A549 (cell line): ENCODE data around the gene MKNK1. TPM values are rescaled to one million over a fixed set of nuclear protein-coding genes. Genes with fewer than 3 reads are reported as not detected.

Source experiments
- ATAC-seq, 2 experiments: fragments of 200-7000 bp in 1 of 2; fragments of >200 bp in 1 of 2; cut with Nextera tagmentation in 1 of 2; cut with Tn5 transposase in 1 of 2; 3 replicates each; pipeline versions ENCODE4 v1.8.0 to v1.9.1; 2018 to 2020; ENCODE audit warnings: mild to moderate bottlenecking in 1 of 2, moderate library complexity in 1 of 2
- CTCF ChIA-PET: fragments of 300-600 bp; sonication (Branson Sonifier 250); formaldehyde crosslinking; extraction: SDS; loops from one replicate; lab custom pipeline; 2021; ENCODE audit warnings: antibody characterized with exemption, inconsistent platforms; lab: Yijun Ruan, JAX
- POLR2A ChIA-PET: fragments of 350-600 bp; formaldehyde crosslinking; extraction: SDS; loops from one replicate; lab custom pipeline; 2021; ENCODE audit warnings: antibody characterized with exemption, inconsistent platforms; lab: Yijun Ruan, JAX
- DNase-seq, 2 experiments: peaks; one replicate each; pipeline versions ENCODE4 v3.0.0 to v3.0.0-alpha.2; 2011 to 2016; ENCODE audit warnings: low read depth in 1 of 2, low spot score in 1 of 2
- FAIRE-seq: peaks from 2 replicates; lab custom pipeline; 2011; peaks lifted over from hg19 to GRCh38; lab: Jason Lieb, UNC
- H3K27ac ChIP-seq, 2 experiments: fragments of >200 bp; sonication (Bioruptor Twin); formaldehyde crosslinking; 3 replicates each; pipeline ENCODE4 v1.5.1; 2016 to 2017
- H3K4me1 ChIP-seq: fragments of >200 bp; sonication (Bioruptor Twin); formaldehyde crosslinking; 3 replicates; pipeline ENCODE4 v1.6.1; 2016
- H3K4me2 ChIP-seq: fragments of >200 bp; sonication (Bioruptor Twin); formaldehyde crosslinking; 3 replicates; pipeline ENCODE4 v1.6.1; 2016
- H3K4me3 ChIP-seq: fragments of >200 bp; sonication (Bioruptor Twin); formaldehyde crosslinking; 3 replicates; pipeline ENCODE4 v1.5.1; 2016
- H3K9me3 ChIP-seq: fragments of >200 bp; sonication (Bioruptor Twin); formaldehyde crosslinking; 3 replicates; pipeline ENCODE4 v1.6.1; 2016
- BHLHE40 ChIP-seq: IDR thresholded peaks from 2 replicates; pipeline ENCODE4 v1.6.1; 2012; ENCODE audit warnings: low read depth, low read length, inconsistent platforms
- CBX2 ChIP-seq: fragments of 200-600 bp; sonication (generic); IDR thresholded peaks from 2 replicates; pipeline ENCODE4 v1.6.1; 2016; ENCODE audit warnings: low read depth, mild to moderate bottlenecking, borderline replicate concordance
- CHD2 ChIP-seq: fragments of 150-350 bp; IDR thresholded peaks from 2 replicates; pipeline ENCODE4 v1.6.1; 2014; ENCODE audit warnings: low read length; ENCODE audit not compliant: partially characterized antibody
- HEYL ChIP-seq: fragments of 250-450 bp; sonication (Bioruptor Pico); IDR thresholded peaks from 2 replicates; pipeline ENCODE4 v1.8.0; 2021; ENCODE audit warnings: mild to moderate bottlenecking, moderate library complexity
- HOXB13 ChIP-seq: fragments of 250-450 bp; sonication (Bioruptor Pico); IDR thresholded peaks from 2 replicates; pipeline ENCODE4 v1.5.0; 2020; ENCODE audit warnings: low read depth, mild to moderate bottlenecking, moderate library complexity
- HOXB5 ChIP-seq: fragments of 250-450 bp; sonication (Bioruptor Pico); IDR thresholded peaks from 2 replicates; pipeline ENCODE4 v1.5.0; 2020; ENCODE audit warnings: mild to moderate bottlenecking, moderate library complexity
- JUNB ChIP-seq: fragments of >200 bp; sonication (Bioruptor Twin); formaldehyde crosslinking; IDR thresholded peaks from 2 replicates; pipeline ENCODE4 v1.6.1; 2016
- MYC ChIP-seq: IDR thresholded peaks from 2 replicates; pipeline ENCODE4 v1.6.1; 2012; ENCODE audit warnings: mild to moderate bottlenecking, inconsistent platforms, low read length, improper control_type of control experiment, borderline replicate concordance
- NFE2L2 ChIP-seq: fragments of 150-350 bp; conservative IDR thresholded peaks from 2 replicates; pipeline ENCODE4 v1.6.1; 2014; ENCODE audit warnings: low read length
- PHF8 ChIP-seq: fragments of 200-600 bp; sonication (generic); IDR thresholded peaks from 2 replicates; pipeline ENCODE4 v1.6.1; 2016; ENCODE audit warnings: low read depth, mild to moderate bottlenecking, antibody characterized with exemption, moderate library complexity, borderline replicate concordance
- POLR2A ChIP-seq: IDR thresholded peaks from 2 replicates; pipeline ENCODE4 v1.6.1; 2012; ENCODE audit warnings: mild to moderate bottlenecking, low read length
- RARB ChIP-seq: fragments of 250-450 bp; sonication (Bioruptor Pico); IDR thresholded peaks from 2 replicates; pipeline ENCODE4 v1.8.0; 2021; ENCODE audit warnings: mild to moderate bottlenecking, moderate library complexity
- RCOR1 ChIP-seq: fragments of 150-350 bp; IDR thresholded peaks from 2 replicates; pipeline ENCODE4 v1.6.1; 2014; ENCODE audit warnings: antibody characterized with exemption, low read length, low read depth
- RNF2 ChIP-seq: fragments of 200-600 bp; sonication (generic); IDR thresholded peaks from 2 replicates; pipeline ENCODE4 v1.6.1; 2016; ENCODE audit warnings: low read depth, mild to moderate bottlenecking, antibody characterized with exemption, moderate library complexity, borderline replicate concordance
- SREBF2 ChIP-seq: fragments of 450-650 bp; IDR thresholded peaks from 2 replicates; pipeline ENCODE4 v1.6.1; 2014; ENCODE audit warnings: mild to moderate bottlenecking, moderate library complexity
- ZFP36 ChIP-seq: fragments of 450-650 bp; IDR thresholded peaks from 2 replicates; pipeline ENCODE4 v1.6.1; 2014; ENCODE audit warnings: borderline replicate concordance; ENCODE audit not compliant: partially characterized antibody
- ZNF302 ChIP-seq: fragments of 250-450 bp; sonication (Bioruptor Pico); IDR thresholded peaks from 2 replicates; pipeline ENCODE4 v1.9.0; 2021; ENCODE audit warnings: inconsistent platforms, mild to moderate bottlenecking, moderate library complexity
- ZSCAN20 ChIP-seq: fragments of 250-450 bp; sonication (Bioruptor Pico); IDR thresholded peaks from 2 replicates; pipeline ENCODE4 v1.8.0; 2022; ENCODE audit warnings: mild to moderate bottlenecking, moderate library complexity
- WGBS: methylation state at CpG from one replicate; pipeline ENCODE4 v1.1.6; 2017; ENCODE audit errors: missing lambda C conversion rate; 5-methylcytosine and 5-hydroxymethylcytosine counted together
- polyA plus RNA-seq, 4 experiments: library from polyadenylated mRNA; depleted of rRNA in 3 of 4; stranded (reverse); fragments of >200 nt; fragmentation: RNase III in 1 of 4; extraction: RNeasy Plus Mini Kit Qiagen cat#74134 plus additional on column Dnase treatment in 1 of 4; gene quantifications; 2 replicates in 3 of 4; 3 replicates in 1 of 4; pipeline ENCODE4 v1.2.3, GENCODE V29; 2011 to 2017
- TF ChIP-seq, protein P1 (sequence below): fragments of 250-450 bp; sonication (Bioruptor Pico); IDR thresholded peaks from 2 replicates; pipeline ENCODE4 v1.5.0; 2020; ENCODE audit warnings: low read depth, mild to moderate bottlenecking, moderate library complexity
- TF ChIP-seq, protein P2 (sequence below): fragments of >200 bp; sonication (Bioruptor Twin); formaldehyde crosslinking; IDR thresholded peaks from 3 replicates; pipeline ENCODE4 v1.5.1; 2016
- TF ChIP-seq, protein P3 (sequence below): fragments of 450-650 bp; IDR thresholded peaks from 2 replicates; pipeline ENCODE4 v1.6.1; 2014; ENCODE audit warnings: antibody characterized with exemption
- TF ChIP-seq, protein P4 (sequence below): fragments of 150-350 bp; IDR thresholded peaks from 2 replicates; pipeline ENCODE4 v1.6.1; 2014; ENCODE audit warnings: low read depth, mild to moderate bottlenecking, low read length
- TF ChIP-seq, protein P5 (sequence below): IDR thresholded peaks from 2 replicates; pipeline ENCODE4 v1.6.1; 2012
- TF ChIP-seq, protein P6 (sequence below): IDR thresholded peaks from 2 replicates; pipeline ENCODE4 v1.6.1; 2012

The MKNK1 gene
- polyA plus RNA-seq, 2 of the 4 experiments (the other 2 are of a cell fraction) = 20.8 to 28.4 TPM

DNA sequence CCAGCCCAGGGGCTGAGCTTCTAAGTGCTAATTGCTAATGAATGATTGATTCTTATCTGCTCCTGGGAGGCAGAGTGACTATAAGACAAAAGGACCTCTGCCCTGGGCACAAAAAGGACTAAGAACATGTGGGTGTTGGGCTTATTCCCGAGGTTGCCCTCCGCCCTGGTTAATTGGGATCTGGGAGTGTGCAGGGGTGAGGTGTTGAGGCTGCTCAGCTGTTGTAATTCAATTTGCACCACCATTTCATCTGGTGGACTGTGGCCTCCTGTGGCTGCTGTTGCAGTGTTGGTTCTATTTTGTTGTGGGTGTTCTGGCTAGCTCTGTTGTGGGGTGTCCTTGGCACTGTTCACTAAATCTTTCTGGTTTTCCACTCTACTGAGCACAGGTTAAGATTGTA is 65.9 kb downstream of the MKNK1 start:
- ChIA-PET POLR2A (no interaction called here), CTCF (interaction anchor here (0.6 to 7.1 kb wide), 6 partner anchors 10 to 132 kb away, joined by 3 to 61 read pairs (median 14); no protein-coding TSS in a partner anchor)
- no peak overlapping the region for H3K4me3 ChIP-seq
- TF ChIP-seq SREBF2 = no peak
- TF ChIP-seq, protein P1, sequence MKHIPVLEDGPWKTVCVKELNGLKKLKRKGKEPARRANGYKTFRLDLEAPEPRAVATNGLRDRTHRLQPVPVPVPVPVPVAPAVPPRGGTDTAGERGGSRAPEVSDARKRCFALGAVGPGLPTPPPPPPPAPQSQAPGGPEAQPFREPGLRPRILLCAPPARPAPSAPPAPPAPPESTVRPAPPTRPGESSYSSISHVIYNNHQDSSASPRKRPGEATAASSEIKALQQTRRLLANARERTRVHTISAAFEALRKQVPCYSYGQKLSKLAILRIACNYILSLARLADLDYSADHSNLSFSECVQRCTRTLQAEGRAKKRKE (CRISPR knock-in tag) = no peak
- no peak for TF ChIP-seq RNF2
- no peak for TF ChIP-seq ZNF302
- no peak for TF ChIP-seq PHF8
- TF ChIP-seq RARB (CRISPR knock-in tag) = no peak
- no peak for TF ChIP-seq HEYL
- no peak for TF ChIP-seq BHLHE40
- TF ChIP-seq, protein P2, sequence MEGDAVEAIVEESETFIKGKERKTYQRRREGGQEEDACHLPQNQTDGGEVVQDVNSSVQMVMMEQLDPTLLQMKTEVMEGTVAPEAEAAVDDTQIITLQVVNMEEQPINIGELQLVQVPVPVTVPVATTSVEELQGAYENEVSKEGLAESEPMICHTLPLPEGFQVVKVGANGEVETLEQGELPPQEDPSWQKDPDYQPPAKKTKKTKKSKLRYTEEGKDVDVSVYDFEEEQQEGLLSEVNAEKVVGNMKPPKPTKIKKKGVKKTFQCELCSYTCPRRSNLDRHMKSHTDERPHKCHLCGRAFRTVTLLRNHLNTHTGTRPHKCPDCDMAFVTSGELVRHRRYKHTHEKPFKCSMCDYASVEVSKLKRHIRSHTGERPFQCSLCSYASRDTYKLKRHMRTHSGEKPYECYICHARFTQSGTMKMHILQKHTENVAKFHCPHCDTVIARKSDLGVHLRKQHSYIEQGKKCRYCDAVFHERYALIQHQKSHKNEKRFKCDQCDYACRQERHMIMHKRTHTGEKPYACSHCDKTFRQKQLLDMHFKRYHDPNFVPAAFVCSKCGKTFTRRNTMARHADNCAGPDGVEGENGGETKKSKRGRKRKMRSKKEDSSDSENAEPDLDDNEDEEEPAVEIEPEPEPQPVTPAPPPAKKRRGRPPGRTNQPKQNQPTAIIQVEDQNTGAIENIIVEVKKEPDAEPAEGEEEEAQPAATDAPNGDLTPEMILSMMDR = no peak
- TF ChIP-seq CHD2 = no peak
- TF ChIP-seq MYC = no peak
- TF ChIP-seq, protein P3, sequence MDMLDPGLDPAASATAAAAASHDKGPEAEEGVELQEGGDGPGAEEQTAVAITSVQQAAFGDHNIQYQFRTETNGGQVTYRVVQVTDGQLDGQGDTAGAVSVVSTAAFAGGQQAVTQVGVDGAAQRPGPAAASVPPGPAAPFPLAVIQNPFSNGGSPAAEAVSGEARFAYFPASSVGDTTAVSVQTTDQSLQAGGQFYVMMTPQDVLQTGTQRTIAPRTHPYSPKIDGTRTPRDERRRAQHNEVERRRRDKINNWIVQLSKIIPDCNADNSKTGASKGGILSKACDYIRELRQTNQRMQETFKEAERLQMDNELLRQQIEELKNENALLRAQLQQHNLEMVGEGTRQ = no peak
- TF ChIP-seq, protein P4, sequence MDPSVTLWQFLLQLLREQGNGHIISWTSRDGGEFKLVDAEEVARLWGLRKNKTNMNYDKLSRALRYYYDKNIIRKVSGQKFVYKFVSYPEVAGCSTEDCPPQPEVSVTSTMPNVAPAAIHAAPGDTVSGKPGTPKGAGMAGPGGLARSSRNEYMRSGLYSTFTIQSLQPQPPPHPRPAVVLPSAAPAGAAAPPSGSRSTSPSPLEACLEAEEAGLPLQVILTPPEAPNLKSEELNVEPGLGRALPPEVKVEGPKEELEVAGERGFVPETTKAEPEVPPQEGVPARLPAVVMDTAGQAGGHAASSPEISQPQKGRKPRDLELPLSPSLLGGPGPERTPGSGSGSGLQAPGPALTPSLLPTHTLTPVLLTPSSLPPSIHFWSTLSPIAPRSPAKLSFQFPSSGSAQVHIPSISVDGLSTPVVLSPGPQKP = no peak
- TF ChIP-seq POLR2A = no peak
- TF ChIP-seq CBX2 = no peak
- no peak for TF ChIP-seq ZFP36
- TF ChIP-seq, protein P5, sequence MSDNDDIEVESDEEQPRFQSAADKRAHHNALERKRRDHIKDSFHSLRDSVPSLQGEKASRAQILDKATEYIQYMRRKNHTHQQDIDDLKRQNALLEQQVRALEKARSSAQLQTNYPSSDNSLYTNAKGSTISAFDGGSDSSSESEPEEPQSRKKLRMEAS = no peak
- no peak for TF ChIP-seq RCOR1
- TF ChIP-seq, protein P6, sequence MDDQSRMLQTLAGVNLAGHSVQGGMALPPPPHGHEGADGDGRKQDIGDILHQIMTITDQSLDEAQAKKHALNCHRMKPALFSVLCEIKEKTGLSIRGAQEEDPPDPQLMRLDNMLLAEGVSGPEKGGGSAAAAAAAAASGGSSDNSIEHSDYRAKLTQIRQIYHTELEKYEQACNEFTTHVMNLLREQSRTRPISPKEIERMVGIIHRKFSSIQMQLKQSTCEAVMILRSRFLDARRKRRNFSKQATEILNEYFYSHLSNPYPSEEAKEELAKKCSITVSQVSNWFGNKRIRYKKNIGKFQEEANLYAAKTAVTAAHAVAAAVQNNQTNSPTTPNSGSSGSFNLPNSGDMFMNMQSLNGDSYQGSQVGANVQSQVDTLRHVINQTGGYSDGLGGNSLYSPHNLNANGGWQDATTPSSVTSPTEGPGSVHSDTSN = no peak
- H3K4me1 ChIP-seq = peaks cover 3% of the 10 kb centered on the region; the same call in 1 of the 3 replicates
- no peak overlapping the region for H3K27ac ChIP-seq
- 77% methylated on average over 2 of the region's 2 CpGs for WGBS
- H3K4me2 ChIP-seq = no peak overlapping the region
- DNase-seq (no peak), ATAC-seq (no peak), FAIRE-seq (no peak)
- no peaks in the 10 kb centered on the region for H3K9me3 ChIP-seq

DNA sequence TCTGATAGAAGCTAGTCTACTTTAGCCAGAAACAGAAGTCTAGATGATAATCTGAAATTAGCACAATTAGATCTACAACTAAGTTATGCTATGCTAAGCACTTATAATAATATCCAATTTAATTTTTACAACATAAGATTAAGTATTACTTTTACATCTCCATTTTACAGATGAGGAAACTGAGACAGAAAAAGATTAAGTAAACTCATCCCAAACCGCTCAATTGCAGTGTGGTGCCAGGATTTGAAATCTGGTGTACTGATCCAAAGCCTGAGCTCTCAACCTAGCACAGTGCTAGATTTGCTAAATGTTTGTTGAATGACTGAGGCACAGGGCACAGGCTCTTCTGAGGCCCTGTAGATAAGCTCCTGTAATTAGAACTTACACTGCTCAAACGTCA is 66.4 kb downstream of the MKNK1 start:
- no peak overlapping the region for H3K27ac ChIP-seq
- 45% methylated on average over 2 of the region's 2 CpGs for WGBS
- ChIA-PET POLR2A (no interaction called here), CTCF (interaction anchor here (1.2 to 7.1 kb wide), 5 partner anchors 9 to 90 kb away, joined by 4 to 61 read pairs (median 17); no protein-coding TSS in a partner anchor)
- no peak for TF ChIP-seq HOXB13
- TF ChIP-seq, protein P2 = no peak
- TF ChIP-seq JUNB = no peak
- no peak for TF ChIP-seq MYC
- TF ChIP-seq BHLHE40 = no peak
- no peak for TF ChIP-seq ZSCAN20
- no peak for TF ChIP-seq HOXB5 (CRISPR knock-in tag)
- no peak for TF ChIP-seq NFE2L2
- no peak for TF ChIP-seq CBX2
- ATAC-seq (no peak), FAIRE-seq (no peak), DNase-seq (no peak)
- H3K9me3 ChIP-seq = no peaks in the 10 kb centered on the region
- H3K4me3 ChIP-seq = no peak overlapping the region
- no peak overlapping the region for H3K4me2 ChIP-seq
- H3K4me1 ChIP-seq = peaks cover 3% of the 10 kb centered on the region; the same call in 1 of the 3 replicates
